Esophagus squamous epithelium (tissue), 5 donors: ENCODE data around the gene ABHD6. TPM values are rescaled to one million over a fixed set of nuclear protein-coding genes. Genes with fewer than 3 reads are reported as not detected.
A peak's percentile ranks its signal among the peaks of the same experiment; 100 is the strongest.

ENCODE experiments used
- DNase-seq: peaks from one replicate; lab custom pipeline; 2025; lab: John Stamatoyannopoulos, UW
- H3K27ac ChIP-seq, 4 donors: fragments of 200-600 bp; sonication (generic); one replicate each; pipeline ENCODE4 v1.5.1; 2016 to 2019; ENCODE audit warnings: mild to moderate bottlenecking in 1 of 4
- H3K27me3 ChIP-seq, 4 donors: fragments of 200-600 bp; sonication (generic); 1 replicate in 3 of 4; 2 replicates in 1 of 4; pipeline versions ENCODE4 v1.5.1 to v1.6.0; 2017 to 2021; ENCODE audit warnings: antibody characterized with exemption in 1 of 4
- H3K36me3 ChIP-seq, 3 donors: fragments of 200-600 bp; sonication (generic); one replicate each; pipeline ENCODE4 v1.5.1; 2016 to 2019
- H3K4me1 ChIP-seq, 3 donors: fragments of 200-600 bp; sonication (generic); one replicate each; pipeline ENCODE4 v1.5.1; 2017 to 2019
- H3K4me3 ChIP-seq, 4 donors: fragments of 200-600 bp; sonication (generic); 1 replicate in 3 of 4; 2 replicates in 1 of 4; pipeline ENCODE4 v1.5.1; 2016 to 2019; ENCODE audit warnings: mild to moderate bottlenecking in 2 of 4, moderate library complexity in 1 of 4
- H3K9me3 ChIP-seq, 3 donors: fragments of 200-600 bp; sonication (generic); one replicate each; pipeline ENCODE4 v1.5.1; 2016 to 2019
- CTCF ChIP-seq, 6 experiments: fragments of 450-650 bp in 4 of 6; fragments of 200-600 bp in 2 of 6; sonication (generic) in 2 of 6; IDR thresholded peaks; one replicate each; pipeline ENCODE4 v1.5.1; 2016 to 2019; ENCODE audit warnings: antibody characterized with exemption in 6 of 6, mild to moderate bottlenecking in 4 of 6, moderate library complexity in 4 of 6
- POLR2A ChIP-seq, 4 donors: fragments of 450-650 bp; IDR thresholded peaks; one replicate each; pipeline ENCODE4 v1.6.1; 2017; ENCODE audit warnings: antibody characterized with exemption in 4 of 4, mild to moderate bottlenecking in 4 of 4, moderate library complexity in 3 of 4
- WGBS, 2 donors: methylation state at CpG; one replicate each; pipeline ENCODE4 v1.1.5; 2018; 5-methylcytosine and 5-hydroxymethylcytosine counted together
- intact Hi-C: fragments of 100-400 bp; cut with DNase I; formaldehyde crosslinking; loops from one replicate; pipeline ENCODE4 v1.15.0; 2022
- total RNA-seq, 4 donors: library from RNA; depleted of rRNA; stranded (reverse); fragments of >200 nt; gene quantifications; one replicate each; pipeline ENCODE4 v1.1.0, GENCODE V29; 2016
- donor health status: DM: yes; HTN: yes; CAD: no.

ABHD6 gene
- total RNA-seq, 4 donors from 2014 or later = 5.8 to 16.5 (median 8.9) TPM

- 77 to 96% methylated on average over 3 of the region's 3 CpGs for WGBS, 2 donors
- intact Hi-C loops = no loop called here
- H3K27ac ChIP-seq = no peak overlapping the region
- H3K36me3 ChIP-seq = no peaks in the 10 kb centered on the region
- no peaks in the 10 kb centered on the region for H3K9me3 ChIP-seq
- peaks cover 24 to 69% (median 25%) of the 10 kb centered on the region in 3 donors for H3K4me1 ChIP-seq
- H3K4me3 ChIP-seq = no peak overlapping the region
- no peak for TF ChIP-seq POLR2A (IDR thresholded peaks at IDR 0.05)
- no peak for TF ChIP-seq CTCF (IDR thresholded peaks at IDR 0.05)
- no peak for DNase-seq
- no peaks in the 10 kb centered on the region for H3K27me3 ChIP-seq
Observed at GRCh38 chr3:58209933-58210332, 27.7 kb upstream of the ABHD6 start.

- no peak for TF ChIP-seq POLR2A (IDR thresholded peaks at IDR 0.05)
- TF ChIP-seq CTCF (IDR thresholded peaks at IDR 0.05) = no peak
- DNase-seq = no peak
- WGBS, 2 donors = 59 to 72% methylated on average over 6 to 7 of the region's 14 CpGs
- peak within 1 kb of the TSS in 3 of 4 donors; percentile 15 to 62 (median 57) for H3K27ac ChIP-seq
- intact Hi-C loops = no loop called here
- H3K4me3 ChIP-seq = no peak within 1 kb of the TSS
- H3K27me3 ChIP-seq = no peaks in the 10 kb centered on the region
- peaks cover 25 to 75% (median 34%) of the 10 kb centered on the region in 3 donors for H3K4me1 ChIP-seq
- no peaks in the 10 kb centered on the region for H3K9me3 ChIP-seq
- H3K36me3 ChIP-seq = no peaks in the 10 kb centered on the region
Observed at GRCh38 chr3:58210761-58211460, 26.7 kb upstream of the ABHD6 start, which contains the start of gene DNASE1L3. Gene DNASE1L3 (minus strand): TSS chr3:58210972. CDS start chr3:58210906, 66 bp downstream.

GRCh38 chr3:58214484-58215316 is 22.9 kb upstream of the ABHD6 start:
- peak overlapping the region; percentile 84 to 93 (median 89) for H3K27ac ChIP-seq
- H3K9me3 ChIP-seq = no peaks in the 10 kb centered on the region
- H3K4me3 ChIP-seq = no peak overlapping the region
- DNase-seq = no peak
- 28 to 40% methylated on average over 6 to 7 of the region's 7 CpGs for WGBS, 2 donors
- no peak for TF ChIP-seq POLR2A (IDR thresholded peaks at IDR 0.05)
- peak in 2 of 6 experiments; percentile 44 to 45 for TF ChIP-seq CTCF (IDR thresholded peaks at IDR 0.05)
- intact Hi-C loops = no loop called here
- H3K27me3 ChIP-seq = no peaks in the 10 kb centered on the region
- H3K36me3 ChIP-seq = no peaks in the 10 kb centered on the region
- peaks cover 22 to 73% (median 42%) of the 10 kb centered on the region in 3 donors for H3K4me1 ChIP-seq

- peak overlapping the region; percentile 84 to 93 (median 89) for H3K27ac ChIP-seq
- peaks cover 22 to 65% (median 42%) of the 10 kb centered on the region in 3 donors for H3K4me1 ChIP-seq
- no peaks in the 10 kb centered on the region for H3K27me3 ChIP-seq
- no peaks in the 10 kb centered on the region for H3K9me3 ChIP-seq
- 48 to 62% methylated on average over 8 to 10 of the region's 10 CpGs for WGBS, 2 donors
- TF ChIP-seq CTCF (IDR thresholded peaks at IDR 0.05) = no peak
- TF ChIP-seq POLR2A (IDR thresholded peaks at IDR 0.05) = no peak
- intact Hi-C loops = no loop called here
- no peaks in the 10 kb centered on the region for H3K36me3 ChIP-seq
- no peak overlapping the region for H3K4me3 ChIP-seq
- DNase-seq = no peak
Observed at GRCh38 chr3:58215317-58216025, 22.1 kb upstream of the ABHD6 start.
